GM12873 (cell line): ENCODE data around the gene PARP3.

Source experiments
- TF ChIP-seq, protein P1 (sequence below): IDR thresholded peaks from 2 replicates; pipeline ENCODE4 v1.5.1; 2012; ENCODE audit warnings: low read depth, mild to moderate bottlenecking, moderate library complexity, low read length, control low read depth; ENCODE audit not compliant: insufficient read depth; ENCODE audit errors: missing control alignments

The PARP3 gene

DNA sequence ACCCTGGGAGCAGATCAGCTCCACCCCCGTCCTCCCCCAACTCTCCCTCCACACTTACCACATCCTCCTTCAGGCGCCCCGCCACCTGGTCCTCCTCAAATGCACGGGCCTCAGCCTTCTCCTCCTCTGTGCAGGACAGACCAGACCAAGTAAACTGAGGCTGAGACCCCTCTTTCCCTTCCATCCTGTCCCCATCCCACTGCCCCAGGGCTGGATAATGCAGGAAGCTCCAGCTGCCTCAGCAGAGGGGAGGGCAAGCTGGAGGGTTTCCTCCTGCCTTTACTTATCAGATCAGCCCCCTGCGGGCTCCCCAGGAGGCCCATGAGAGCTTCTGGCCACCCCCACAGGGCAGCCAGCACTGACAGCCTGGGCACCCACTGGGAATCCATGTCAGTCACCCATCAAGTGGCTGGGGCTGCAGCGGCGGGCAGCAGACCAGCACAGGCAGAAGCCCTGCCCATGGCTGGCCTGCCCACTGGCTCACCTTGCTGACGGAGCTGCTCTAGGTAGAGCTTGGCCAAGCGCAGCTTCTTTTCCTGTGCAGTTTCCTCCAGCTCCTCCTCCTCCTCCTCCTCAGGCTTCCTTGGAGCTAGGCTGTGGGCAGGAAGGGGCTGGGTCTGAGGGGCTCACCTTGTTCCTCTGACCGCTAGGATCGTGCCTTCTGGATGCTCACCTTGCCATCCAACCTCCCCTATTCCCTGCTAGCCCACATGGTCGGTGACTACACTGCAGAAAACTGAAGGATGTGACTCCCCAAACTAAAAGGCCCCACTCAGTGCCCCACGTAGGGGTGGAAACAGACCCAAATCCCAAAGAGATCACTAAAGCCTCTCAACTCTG lies 4.3 kb upstream of the PARP3 start:
- TF ChIP-seq, protein P1, sequence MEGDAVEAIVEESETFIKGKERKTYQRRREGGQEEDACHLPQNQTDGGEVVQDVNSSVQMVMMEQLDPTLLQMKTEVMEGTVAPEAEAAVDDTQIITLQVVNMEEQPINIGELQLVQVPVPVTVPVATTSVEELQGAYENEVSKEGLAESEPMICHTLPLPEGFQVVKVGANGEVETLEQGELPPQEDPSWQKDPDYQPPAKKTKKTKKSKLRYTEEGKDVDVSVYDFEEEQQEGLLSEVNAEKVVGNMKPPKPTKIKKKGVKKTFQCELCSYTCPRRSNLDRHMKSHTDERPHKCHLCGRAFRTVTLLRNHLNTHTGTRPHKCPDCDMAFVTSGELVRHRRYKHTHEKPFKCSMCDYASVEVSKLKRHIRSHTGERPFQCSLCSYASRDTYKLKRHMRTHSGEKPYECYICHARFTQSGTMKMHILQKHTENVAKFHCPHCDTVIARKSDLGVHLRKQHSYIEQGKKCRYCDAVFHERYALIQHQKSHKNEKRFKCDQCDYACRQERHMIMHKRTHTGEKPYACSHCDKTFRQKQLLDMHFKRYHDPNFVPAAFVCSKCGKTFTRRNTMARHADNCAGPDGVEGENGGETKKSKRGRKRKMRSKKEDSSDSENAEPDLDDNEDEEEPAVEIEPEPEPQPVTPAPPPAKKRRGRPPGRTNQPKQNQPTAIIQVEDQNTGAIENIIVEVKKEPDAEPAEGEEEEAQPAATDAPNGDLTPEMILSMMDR = no peak

DNA sequence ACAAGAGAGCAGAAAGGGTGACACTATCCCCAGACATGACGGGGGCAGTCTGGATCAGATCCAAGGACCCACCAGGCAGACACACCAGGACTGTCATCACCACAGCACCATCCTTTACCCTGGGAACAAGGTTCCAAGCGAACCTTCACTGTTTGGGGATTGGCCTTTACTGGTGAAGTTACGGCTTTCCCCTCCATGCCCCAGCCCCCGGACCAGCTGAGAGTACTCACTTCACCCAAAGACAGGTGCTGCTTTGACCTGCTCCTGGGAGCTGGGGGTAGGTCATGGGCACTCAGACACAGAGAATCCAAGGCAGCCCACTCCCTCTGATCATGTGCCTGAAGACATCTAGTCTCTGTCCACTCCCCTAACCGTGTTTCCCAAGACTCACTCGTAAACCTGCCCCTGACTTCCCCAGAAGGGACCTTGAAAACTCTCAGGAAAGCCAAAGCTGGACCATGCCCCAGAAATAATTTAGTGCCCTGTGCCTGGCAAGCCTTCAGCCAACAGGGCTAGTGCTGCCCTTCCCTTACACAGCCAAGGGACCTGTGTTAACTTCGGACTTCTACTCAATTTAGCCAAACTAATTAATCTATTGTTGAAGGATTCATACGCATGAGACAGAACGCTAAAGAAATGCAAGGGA lies 3.3 kb upstream of the PARP3 start:
- TF ChIP-seq, protein P1 = no peak

DNA sequence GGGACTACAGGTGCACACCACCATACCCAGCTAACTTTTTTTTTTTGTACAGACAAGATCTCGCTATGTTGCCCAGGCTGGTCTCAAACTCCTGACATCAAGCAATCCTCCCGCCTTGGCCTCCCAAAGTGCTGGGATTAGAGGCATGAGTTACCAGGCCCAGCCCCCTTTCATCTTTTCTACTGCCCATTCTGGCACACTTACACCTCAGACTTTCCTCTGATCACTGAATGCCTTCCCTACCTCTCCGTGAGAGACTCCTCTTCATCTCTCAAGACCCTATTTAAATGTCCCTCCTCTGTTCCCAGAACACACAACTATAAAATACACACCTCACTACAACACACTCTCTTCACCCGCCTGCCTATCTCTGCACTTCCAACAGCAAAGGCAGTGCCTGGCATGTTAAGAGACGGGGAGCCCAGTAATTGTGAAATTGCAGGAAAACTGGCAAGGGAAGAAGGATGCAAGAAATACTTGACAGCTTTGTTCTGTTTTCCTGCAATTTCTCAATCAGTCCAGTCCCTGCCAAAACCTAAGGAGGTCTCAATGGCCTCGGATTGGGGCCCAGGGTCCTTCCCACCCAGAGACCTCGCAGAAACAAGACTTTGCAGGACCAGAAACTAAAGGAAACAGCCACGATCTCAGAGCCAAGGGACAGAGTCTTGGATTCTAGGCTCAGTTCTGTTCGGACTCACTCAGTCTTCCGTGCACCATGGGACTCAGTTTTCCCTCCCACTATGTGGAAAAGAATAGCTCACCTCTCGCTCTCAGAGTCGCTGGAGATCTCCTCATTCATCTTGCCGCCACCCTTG lies 1.3 kb upstream of the PARP3 start:
- TF ChIP-seq, protein P1 = no peak

DNA sequence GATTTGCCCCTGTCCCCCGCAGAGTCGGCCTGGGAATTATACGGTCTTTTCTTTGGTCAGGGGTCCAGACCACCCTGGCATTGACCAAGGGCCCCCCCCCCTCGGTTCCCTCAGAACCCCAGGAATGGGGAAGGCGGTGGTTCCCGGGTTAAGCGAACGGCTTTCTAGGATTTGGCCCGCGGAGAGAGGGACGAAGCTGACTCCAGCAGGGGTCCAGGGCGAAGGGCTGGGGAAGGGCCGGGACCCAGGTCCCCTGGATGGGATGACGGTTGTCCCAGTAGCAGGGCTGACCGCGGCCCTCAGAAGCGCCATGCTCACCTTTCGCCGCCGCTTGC lies 733 bp upstream of the PARP3 start:
- TF ChIP-seq, protein P1 = no peak

DNA sequence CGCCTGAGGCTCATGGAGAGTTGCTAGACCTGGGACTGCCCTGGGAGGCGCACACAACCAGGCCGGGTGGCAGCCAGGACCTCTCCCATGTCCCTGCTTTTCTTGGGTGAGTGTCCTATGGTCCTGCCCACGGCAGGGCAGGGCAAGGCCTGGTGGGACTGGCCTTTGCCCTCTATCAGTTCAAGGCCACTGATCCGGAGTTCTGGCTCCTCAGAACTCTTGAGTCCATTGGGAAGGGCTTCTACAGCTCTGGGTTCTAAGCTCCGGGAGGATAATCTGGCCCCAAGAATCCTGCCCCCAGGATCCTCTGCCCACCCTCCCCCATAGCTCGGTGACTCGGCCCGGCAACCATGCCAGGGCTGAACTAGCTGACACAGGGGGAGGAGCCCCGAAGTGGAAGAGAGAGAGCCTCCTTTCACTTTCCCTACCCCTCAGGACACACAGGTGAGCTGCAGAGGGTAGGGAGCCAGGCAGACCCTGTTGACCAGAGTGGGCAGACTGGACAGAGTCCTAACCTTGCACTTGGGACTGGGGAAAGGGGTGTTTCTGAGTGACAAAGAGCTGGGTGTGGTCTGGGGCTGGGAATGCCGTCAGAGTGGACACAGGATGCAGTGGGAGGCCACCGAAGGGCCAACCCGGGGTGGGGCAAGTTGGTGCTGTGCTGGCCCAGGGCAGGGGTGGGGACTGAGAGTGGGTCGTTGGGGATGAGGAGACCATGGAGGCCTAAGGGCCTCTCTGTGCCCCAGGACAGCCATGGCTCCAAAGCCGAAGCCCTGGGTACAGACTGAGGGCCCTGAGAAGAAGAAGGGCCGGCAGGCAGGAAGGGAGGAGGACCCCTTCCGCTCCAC lies 664 bp downstream of the PARP3 start:
- TF ChIP-seq, protein P1 = no peak

DNA sequence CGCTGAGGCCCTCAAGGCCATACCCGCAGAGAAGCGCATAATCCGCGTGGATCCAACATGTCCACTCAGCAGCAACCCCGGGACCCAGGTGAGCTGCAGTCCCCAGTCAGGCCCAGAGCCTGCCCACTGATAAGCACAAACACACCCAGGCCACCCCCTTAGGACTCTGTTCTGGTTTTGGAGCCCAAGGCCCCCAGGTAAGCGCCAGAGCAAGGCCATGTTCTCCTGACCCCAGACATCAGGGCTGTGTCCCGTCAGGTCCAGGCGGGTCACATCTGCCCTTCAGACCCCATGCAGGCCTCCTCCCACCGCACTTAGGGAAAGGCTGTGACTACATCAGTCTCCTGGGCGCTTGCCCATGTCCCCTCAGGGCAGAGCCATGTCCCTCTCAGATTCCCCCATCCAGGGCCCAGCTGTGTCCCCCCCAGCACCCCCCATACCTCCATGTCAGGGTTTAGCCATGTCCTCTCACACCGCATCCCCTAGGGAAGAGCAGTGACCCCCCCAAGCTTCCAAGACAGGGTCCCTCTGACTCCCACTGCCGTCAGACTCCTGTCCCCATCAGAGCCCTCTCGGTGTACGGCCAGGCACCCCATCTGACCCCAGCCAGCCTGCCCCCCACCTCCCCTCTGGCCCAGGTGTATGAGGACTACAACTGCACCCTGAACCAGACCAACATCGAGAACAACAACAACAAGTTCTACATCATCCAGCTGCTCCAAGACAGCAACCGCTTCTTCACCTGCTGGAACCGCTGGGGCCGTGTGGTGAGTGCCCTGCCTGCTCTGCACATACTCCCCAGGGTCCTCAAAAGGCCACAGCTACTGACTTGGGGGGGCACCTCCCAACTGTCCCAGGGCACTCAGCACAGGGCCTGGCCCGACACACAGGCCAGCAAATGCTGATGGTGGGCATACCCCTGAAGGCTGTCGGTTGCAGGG lies 1.6 kb downstream of the PARP3 start:
- TF ChIP-seq, protein P1 = no peak
